GM19240 (cell line): Measurements from ENCODE around the gene NOP14.
"Not testable (repeated sequence)": the region's sequence is repeated elsewhere in the genome, so short reads cannot be mapped to it uniquely, and the experiment has no call there.

Source experiments
- DNase-seq: peaks from one replicate; pipeline ENCODE4 v3.0.0; 2011; ENCODE audit warnings: low spot score; ENCODE audit not compliant: insufficient read length

NOP14 gene

DNA sequence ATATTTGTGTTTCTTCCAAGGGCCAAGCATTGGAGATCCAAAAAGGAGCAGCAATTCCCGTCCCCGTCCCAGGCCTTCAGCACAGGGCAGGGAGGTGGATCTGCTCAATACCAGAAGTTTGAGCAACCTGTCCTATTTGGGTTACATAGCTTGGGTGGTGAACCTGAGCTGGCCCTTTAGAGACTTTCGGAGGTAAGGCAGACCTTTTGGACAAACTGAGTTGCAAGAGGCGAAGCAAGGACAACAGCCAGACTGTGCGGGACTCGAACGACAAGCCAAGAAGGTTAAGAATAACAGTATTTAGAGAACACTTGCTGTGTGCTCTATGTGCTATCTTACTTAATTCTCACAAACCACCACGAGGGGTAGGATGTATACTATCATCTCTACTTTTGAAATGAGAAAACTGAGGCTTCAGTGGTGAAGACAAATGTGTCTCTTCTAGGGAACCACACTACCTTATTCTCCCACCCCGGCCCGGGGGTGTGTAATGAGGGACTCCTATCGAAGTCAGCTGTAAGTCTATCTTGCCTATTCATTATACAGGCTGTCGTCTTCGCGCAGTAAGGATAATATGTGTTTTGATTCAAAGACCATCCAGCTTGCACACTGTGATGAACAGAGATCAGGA, 1.3 kb downstream of the NOP14 start:
- no peak for DNase-seq

DNA sequence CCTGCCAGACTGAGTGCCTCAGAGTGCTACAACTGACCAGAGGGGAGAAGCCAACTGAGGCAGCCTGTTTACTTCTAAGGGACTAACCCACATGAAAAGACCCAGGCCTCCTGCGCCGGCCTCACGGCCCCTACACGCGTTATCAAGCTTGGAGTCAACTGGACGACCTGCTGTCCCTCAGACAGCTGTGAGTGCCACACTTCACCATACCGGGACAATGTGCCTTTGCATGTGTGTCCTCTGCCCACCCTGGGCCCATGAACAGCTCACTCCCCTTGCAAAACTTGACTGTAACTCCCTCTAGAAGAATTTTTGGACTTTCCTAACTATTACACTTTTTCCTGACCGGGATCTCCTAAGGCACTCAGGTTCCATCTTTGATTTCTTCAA, 1.8 kb downstream of the NOP14 start:
- DNase-seq = no peak

DNA sequence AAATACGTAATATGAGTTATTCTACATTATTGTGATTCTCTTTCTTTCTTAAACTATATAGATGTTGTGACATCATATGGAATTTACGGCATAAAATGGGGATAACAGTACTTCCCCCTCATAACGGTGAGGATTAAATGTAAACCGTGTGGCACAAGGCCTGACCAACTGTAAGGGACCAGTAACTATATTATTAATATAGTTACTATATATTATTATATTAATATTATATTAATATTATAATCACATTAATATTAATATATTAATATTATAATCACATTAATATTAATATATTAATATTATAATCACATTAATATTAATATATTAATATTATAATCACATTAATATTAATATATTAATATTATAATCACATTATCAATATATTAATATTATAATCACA, 2.8 kb downstream of the NOP14 start:
- not testable (repeated sequence) for DNase-seq

DNA sequence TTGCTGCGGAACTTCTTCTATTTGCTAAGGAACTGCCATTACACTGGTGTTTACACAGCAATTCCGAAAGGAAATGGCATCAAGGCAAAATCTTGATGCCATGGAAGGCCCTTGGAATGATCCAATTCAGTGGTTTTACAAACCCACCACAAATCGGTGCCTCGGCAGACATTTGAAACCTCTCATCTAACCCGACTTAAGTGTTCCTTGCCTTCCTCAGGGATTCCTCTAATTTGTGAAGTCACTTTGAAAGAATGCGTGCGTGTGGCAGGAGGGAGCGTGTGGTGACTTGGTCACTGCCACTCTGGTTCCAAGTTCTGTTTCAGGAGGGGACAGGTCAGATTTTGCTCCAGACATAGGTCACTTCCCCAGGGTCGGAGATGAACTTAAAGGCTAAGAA, 4.8 kb downstream of the NOP14 start:
- no peak for DNase-seq

DNA sequence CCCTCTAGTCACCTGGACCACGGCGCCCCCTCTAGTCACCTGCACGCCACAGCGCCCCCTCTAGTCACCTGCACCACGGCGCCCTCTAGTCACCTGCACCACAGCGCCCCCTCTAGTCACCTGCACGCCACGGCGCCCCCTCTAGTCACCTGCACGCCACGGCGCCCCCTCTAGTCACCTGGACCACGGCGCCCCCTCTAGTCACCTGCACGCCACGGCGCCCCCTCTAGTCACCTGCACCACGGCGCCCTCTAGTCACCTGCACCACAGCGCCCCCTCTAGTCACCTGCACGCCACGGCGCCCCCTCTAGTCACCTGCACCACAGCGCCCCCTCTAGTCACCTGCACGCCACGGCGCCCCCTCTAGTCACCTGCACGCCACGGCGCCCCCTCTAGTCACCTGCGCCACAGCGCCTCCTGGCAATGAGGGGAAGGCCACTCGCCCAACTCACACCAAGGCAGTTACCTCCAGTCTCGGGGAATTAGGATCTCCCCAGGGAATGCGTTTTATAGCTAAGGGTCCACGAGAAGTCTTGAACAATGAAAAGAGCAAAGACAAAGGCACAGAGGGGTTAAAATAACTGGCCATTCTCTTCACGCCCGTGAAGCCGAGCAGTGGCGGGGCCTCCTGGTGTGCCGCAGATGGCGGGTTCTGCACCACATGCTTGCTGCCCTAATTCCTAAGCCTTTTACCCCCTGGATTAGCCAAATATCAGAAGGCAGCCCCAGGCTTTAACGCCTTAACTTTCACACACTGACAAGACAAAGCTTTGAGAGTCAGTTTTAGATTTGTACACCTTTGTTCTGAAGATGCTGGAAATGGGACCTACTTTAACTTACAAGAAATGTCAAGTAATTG, 7.8 kb downstream of the NOP14 start:
- not testable (repeated sequence) for DNase-seq

DNA sequence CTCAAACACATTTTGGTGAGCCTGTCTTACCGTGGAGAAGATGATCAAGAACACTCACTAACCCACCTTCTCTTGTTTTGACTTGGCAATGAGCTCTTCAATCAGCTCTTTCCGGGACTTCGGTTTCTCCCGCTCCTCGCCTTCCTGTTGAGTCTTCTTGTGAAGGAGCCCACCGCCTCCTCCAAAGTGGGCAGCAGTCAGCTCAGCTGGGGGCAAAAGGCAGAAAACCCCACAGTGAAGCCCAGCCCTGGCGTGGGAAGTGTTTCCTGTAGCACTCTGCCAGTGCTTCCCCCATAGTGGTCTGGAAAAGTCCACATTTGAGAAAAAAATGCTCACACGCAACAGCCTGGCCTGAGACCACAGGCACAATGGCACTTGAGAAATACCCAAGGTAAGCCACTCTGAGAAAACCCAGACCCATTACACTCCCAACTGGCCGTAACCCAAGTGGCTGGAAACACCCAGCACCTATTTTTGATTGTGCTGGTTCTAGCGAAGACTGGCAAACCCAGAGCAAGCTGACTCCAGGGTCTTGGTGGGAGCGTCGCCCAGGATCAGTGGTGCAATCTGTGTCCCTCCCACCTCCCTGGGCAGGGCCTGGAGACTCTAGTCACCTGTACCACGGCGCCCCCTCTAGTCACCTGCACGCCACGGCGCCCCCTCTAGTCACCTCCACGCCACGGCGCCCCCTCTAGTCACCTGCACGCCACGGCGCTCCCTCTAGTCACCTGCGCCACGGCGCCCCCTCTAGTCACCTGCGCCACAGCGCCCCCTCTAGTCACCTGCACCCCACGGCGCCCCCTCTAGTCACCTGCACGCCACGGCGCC, 8.6 kb downstream of the NOP14 start:
- no peak for DNase-seq

DNA sequence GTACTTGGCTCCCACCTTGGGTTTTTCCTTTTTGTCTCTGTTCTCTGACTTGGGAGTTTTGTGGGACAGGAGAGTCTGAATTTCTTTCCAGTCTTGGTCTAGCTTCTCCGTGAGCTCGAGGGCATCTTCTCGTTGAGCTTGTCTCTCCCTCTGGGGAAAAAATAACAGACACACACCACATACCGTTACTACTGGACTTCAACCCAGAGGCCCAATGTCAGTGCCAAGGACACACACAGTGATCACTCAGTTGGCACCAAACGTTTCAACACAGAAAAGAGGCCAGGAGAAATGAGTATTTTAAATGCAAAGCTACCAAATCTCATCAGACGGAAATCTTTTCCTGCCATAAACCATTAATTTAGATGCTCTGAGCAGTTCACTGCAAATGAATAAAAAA, 9.7 kb downstream of the NOP14 start:
- DNase-seq = no peak

DNA sequence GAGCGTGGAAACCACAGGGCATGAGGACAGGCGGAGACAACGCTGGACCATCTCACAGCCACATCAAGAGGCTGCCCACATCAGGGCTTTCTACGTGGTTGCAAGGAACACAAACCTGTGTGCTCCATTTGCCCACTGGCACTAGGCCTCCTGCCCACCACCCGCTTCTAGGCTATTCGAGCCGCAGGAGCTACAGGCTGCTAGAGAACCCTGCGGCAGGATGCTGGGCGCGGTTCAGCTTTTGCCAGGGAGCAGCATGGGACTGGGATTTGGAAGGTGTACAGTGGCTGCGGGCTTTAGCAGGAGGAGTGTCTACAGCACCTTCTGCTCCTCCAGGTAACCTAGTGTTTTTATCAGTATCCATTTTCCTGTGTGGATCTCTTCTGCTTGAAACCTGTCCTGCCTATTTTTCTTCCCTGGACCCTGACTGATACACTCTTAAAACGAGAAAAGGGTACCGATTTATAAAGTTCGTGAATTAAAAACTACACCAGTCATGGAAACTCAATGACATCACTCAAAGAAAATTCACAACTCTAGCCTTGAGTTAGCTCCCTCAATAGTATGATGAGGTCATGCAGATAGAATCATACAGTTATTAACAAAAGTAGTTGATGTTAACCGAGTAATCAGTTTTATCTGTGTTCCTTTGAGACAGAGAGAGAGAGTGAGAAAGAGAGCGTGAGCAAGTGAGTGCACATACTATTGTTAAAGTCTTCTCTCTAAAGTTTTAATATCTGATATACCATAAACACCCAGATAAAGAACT, 12.8 kb downstream of the NOP14 start:
- no peak for DNase-seq

DNA sequence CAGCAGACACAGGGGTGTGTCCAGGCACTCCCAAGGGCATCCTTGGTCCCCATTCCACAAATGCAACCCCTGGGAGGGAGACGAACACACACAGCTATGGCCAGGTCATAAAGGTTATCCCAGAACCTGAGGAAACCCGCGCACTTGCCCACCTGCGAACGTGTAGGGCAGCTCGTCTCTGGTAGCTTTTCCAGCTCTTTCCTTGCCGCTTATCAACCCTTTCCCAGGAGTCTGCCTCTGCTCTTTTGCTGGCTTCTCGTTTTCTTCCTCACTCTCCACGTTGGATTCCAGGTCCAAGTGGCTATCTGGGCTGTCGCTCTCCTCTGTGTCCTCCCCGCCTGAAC, 13.5 kb downstream of the NOP14 start:
- DNase-seq = no peak

DNA sequence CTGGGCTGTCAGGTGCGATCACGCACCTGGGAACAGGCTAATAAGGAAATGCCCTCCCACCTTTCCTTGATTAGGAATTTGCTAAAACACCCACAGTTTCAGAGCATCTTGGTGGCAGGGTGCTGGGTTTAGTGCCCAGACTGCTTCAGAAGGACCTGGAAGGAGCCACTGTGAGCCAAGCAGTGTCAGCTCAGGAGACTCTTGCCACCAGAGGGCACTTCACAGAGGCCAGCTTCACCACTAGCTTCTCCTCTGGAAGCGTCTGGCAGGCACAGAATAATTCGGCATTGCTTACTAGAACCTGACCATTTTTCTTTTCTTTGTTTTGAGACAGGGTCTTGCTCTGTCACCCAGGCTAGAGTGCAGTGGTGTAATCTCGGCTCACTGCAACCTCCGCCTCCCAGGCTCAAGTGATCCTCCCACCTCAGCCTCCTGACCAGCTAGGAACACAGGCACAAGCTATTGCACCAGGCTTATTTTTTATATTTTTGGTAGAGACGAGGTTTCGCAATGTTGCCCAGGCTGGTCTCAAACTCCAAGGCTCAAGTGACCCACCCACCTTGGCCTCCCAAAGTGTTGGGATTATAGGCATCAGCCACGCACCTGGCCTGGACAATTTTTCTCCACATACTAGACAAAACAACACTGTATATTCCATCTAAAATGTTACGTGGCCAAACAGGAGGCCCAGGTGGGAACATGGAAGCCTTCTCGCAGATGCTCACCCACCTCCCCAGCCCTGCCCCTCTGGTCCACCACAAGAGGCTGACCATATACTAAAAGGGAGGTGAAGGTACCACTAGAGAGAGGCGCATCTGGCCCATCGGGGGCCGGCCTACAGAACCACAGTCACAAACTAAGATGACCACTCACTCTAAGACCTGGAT, 14.1 kb downstream of the NOP14 start:
- no peak for DNase-seq

DNA sequence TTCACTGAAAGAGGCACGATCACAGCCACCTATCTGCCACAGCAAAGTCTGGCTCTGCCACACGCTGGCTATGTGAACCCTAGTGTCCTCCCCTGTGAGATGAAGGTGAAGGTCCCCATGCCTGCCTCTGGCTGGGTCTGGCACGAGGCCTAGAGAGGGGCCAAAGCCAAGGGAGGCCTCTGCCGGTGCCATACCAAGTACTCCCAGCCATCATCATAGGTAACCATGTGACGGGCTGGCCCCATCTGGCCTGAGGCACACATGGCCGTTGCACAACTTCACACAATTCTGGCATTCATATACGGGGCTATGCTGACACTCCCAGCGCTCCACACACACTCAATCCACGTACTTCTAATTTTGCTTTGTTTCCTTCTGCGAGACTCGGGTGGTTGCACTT, 15.3 kb downstream of the NOP14 start:
- DNase-seq = no peak

DNA sequence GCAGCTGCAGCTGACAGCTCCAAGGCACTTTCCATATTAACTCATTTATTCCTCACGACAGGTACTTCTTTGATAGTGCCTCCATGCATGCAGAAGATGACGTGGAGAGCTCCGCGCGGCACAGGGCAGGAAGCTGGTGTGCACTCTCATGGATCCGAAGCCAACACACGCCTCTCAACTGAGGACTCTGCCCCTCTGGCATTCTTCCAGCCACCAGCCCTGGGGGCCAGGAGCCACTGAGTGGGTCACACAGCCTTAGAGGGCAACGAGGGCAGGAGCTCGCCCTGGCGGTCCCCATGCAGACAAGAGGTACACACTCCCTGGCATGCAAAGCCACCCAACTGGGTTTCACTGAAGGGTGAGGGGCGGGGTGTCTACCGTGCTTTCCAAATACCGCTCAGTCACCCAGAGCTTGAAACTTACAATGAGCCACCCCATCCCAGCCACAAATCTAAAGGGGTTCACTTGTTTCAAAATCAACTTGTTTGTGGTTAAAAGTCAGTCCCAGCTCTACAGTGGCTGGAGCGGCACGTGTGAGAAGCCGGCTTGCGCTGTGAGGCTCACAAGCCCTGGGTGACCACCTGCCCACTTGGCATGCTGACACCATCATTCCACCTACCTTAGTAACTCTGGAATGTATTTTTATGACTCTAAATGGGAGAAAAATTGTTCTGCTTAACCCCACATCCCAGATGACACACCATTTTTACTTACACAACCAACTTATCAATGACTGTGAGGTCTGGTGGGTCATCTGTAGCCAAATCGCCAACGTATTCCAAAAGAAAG, 16.2 kb downstream of the NOP14 start:
- DNase-seq = no peak

DNA sequence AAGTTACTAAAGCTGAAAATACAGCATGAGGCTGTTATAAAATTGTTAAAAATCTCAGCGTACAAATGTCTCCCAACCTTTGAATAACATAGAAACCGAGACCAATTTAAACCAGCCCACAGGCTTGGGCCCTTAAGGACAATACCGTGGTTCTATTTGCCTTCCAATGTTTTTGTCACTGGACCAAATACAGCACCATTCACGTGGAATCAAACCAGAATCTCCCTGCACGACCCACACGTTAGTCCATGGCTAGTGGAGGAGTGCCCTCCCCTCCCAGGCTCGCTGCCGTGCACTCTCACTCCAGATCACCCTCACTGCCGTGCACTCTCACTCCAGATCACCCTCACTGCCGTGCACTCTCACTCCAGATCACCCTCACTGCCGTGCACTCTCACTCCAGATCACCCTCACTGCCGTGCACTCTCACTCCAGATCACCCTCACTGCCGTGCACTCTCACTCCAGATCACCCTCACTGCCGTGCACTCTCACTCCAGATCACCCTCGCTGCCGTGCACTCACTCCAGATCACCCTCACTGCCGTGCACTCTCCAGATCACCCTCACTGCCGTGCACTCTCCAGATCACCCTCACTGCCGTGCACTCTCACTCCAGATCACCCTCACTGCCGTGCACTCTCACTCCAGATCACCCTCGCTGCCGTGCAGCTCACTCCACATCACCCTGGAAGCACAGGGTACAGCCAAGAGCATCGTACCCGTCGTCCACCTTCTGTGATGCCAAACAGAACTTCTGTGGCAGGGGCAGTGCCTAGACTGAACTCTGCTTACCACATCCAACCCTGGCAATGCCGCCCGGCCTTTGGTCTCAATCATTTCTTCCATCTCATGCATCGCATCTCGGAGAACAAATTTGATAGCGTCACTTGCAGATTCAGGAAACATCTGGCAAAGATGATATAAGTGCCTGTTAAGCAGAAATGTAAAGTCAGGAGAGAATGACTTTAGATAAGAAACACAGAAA, 17.3 kb downstream of the NOP14 start:
- DNase-seq = not testable (repeated sequence)

DNA sequence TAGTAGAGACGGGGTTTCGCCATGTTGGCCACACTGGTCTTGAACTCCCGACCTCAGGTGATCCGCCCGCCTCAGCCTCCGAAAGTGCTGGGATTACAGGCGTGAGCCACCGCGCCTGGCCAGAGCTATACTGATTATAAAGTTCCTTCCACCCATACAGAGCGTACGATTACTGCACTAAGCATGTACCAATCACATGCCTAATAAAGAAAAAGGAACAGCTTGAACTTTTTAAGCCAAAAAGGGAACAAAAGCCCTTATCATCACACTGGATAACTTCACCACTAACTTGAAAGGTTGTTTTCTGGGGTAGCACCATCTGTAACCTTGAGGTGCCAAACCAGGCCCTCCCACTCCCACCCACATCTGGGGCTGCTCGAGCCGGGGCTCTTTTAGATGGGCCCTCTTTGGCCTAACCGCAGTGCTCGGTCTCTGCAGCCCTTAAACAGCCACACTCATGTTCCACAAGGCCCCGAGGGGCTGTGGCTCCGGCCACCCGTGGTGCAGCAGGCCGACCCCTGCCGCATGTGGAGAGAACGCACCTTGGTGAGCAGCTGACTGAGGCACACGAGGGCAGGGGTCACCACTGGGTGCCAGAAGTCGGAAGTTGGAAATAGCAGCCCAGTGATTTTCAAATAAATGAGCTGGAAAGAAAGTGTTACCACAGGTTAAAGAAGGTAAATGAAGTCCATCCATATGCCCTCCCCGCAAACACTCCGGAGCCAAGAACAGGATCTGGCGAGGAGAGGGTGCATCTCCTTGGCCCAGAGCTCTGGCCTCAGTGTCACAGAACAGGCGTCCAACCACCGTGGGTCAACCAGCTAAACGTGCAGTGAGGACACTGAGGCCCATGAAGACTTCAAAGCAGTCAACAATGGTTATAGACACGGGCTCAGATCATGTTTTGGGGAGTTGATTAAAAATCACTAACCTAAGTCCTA, 18.4 kb downstream of the NOP14 start:
- no peak for DNase-seq

DNA sequence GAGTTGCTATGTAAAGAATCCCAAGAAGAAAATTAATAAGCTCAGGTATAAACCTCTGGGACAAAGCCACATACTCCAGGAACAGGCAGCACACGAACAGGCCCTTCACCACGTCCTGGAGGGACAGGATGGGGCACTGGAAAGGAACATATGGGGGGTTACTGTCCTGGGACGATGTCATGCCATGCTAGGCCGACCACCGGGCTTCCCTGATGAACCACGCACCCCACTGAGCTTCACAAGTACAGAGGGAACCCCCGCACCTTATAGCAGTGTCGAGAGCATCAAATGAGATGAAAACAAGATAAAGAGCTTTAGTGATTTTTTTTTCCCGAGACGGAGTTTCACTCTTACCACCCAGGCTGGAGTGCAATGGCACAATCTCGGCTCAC, 19.1 kb downstream of the NOP14 start:
- no peak for DNase-seq

DNA sequence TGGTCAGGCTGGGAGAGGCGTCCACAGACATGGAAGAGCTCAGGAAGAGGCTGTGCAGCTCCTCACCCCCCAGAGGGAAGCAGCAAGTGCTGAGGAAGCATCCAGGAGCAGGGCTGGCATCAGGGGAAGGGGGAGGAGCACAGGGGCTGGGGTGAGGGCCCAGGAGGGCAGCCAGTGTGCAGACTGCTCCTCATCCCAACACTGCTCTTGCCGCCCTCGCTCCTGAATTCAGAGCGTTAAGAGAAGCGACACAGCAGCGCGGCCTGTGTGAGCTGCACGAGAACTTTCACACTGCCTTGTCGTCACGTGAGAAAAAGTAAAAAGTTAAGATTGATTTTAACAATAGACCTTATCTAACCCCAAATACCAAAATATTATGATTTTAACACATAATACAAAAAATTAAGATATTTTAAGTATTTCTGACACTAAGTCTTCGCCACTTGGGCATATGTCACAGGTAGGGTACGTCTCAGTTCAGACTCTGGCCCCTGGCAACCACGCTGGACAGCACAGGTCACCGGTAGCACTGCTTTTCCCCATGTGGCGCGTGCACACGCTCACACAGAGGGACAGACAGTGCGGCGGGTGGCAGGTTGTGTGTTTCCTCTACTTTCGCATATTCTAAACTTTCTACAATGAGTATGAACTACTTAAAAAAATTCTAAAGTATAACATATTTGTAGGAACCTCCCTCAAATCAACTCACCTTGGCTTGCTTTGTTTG, 19.7 kb downstream of the NOP14 start:
- DNase-seq = no peak
